Neural progenitor cell (in vitro differentiated cells): ENCODE measurements around the gene TUBB6. TPM values are rescaled to one million over a fixed set of nuclear protein-coding genes. Genes with fewer than 3 reads are reported as not detected.

ENCODE experiments used
- DNase-seq: peaks from one replicate; pipeline ENCODE4 v3.0.0-alpha.2; 2016; ENCODE audit warnings: low spot score
- H2AFZ ChIP-seq: fragments of 200-600 bp; sonication (generic); replicated peaks from 2 replicates; pipeline ENCODE4 v1.6.1; 2016; ENCODE audit warnings: antibody characterized with exemption
- H3F3A ChIP-seq: fragments of 200-600 bp; sonication (generic); 2 replicates; pipeline ENCODE4 v1.6.1; 2016; ENCODE audit warnings: antibody characterized with exemption, low read depth
- H3K27ac ChIP-seq: fragments of 200-600 bp; sonication (generic); 2 replicates; pipeline ENCODE4 v1.5.1; 2016; ENCODE audit warnings: mild to moderate bottlenecking
- H3K27me3 ChIP-seq: fragments of 200-600 bp; sonication (generic); 2 replicates; pipeline ENCODE4 v1.6.1; 2016; ENCODE audit warnings: mild to moderate bottlenecking, moderate library complexity
- H3K36me3 ChIP-seq: fragments of 200-600 bp; sonication (generic); 2 replicates; pipeline ENCODE4 v1.5.1; 2016
- H3K4me1 ChIP-seq: fragments of 200-600 bp; sonication (generic); 2 replicates; pipeline ENCODE4 v1.6.1; 2016; ENCODE audit warnings: mixed run types
- H3K4me2 ChIP-seq: fragments of 200-600 bp; sonication (generic); 2 replicates; pipeline ENCODE4 v1.6.1; 2016
- H3K4me3 ChIP-seq: fragments of 200-600 bp; sonication (generic); 2 replicates; pipeline ENCODE4 v1.5.1; 2016
- H3K79me2 ChIP-seq: fragments of 200-600 bp; sonication (generic); 2 replicates; pipeline ENCODE4 v1.6.1; 2016; ENCODE audit warnings: low read depth
- H3K9ac ChIP-seq: fragments of 200-600 bp; sonication (generic); 2 replicates; pipeline ENCODE4 v1.6.1; 2016
- H3K9me3 ChIP-seq: fragments of 200-600 bp; sonication (generic); 2 replicates; pipeline ENCODE4 v1.5.1; 2016; ENCODE audit warnings: low read depth
- H4K20me1 ChIP-seq: fragments of 200-600 bp; sonication (generic); 2 replicates; pipeline ENCODE4 v1.6.1; 2016; ENCODE audit warnings: low read depth
- H3K27ac Mint-ChIP-seq: 3 replicates; pipeline ENCODE4 v1.8.0; 2021; ENCODE audit warnings: mixed read lengths
- H3K27me3 Mint-ChIP-seq: 2 replicates; pipeline ENCODE4 v1.8.0; 2022; ENCODE audit warnings: low read depth, mild to moderate bottlenecking, inconsistent platforms, moderate library complexity, mixed read lengths; ENCODE audit not compliant: insufficient read depth
- H3K36me3 Mint-ChIP-seq: 3 replicates; pipeline ENCODE4 v1.8.0; 2021; ENCODE audit warnings: mixed read lengths
- H3K4me1 Mint-ChIP-seq: 3 replicates; pipeline ENCODE4 v1.8.0; 2021; ENCODE audit warnings: mixed read lengths
- H3K4me3 Mint-ChIP-seq: 3 replicates; pipeline ENCODE4 v1.8.0; 2021; ENCODE audit warnings: mild to moderate bottlenecking, moderate library complexity, mixed read lengths
- H3K9me3 Mint-ChIP-seq: 3 replicates; pipeline ENCODE4 v1.8.0; 2020; ENCODE audit warnings: mixed read lengths
- EZH2 ChIP-seq: fragments of 200-600 bp; sonication (generic); IDR thresholded peaks from 2 replicates; pipeline ENCODE4 v1.6.1; 2017; ENCODE audit warnings: antibody characterized with exemption, mild to moderate bottlenecking, moderate library complexity
- EZH2phosphoT487 ChIP-seq: fragments of 200-600 bp; sonication (generic); IDR thresholded peaks from 2 replicates; pipeline ENCODE4 v1.6.1; 2017; ENCODE audit warnings: antibody characterized with exemption
- total RNA-seq: library from RNA; depleted of rRNA; stranded (reverse); fragments of >200 nt; gene quantifications from 2 replicates; pipeline ENCODE4 v1.2.3, GENCODE V29; 2015; ENCODE audit warnings: low replicate concordance
- TF ChIP-seq, protein P1 (sequence below): fragments of 200-600 bp; sonication (generic); IDR thresholded peaks from 2 replicates; pipeline ENCODE4 v1.5.1; 2017; ENCODE audit warnings: antibody characterized with exemption, mild to moderate bottlenecking

The TUBB6 gene
- total RNA-seq, 1 donor from 2014 or later = 92.7 TPM

DNA sequence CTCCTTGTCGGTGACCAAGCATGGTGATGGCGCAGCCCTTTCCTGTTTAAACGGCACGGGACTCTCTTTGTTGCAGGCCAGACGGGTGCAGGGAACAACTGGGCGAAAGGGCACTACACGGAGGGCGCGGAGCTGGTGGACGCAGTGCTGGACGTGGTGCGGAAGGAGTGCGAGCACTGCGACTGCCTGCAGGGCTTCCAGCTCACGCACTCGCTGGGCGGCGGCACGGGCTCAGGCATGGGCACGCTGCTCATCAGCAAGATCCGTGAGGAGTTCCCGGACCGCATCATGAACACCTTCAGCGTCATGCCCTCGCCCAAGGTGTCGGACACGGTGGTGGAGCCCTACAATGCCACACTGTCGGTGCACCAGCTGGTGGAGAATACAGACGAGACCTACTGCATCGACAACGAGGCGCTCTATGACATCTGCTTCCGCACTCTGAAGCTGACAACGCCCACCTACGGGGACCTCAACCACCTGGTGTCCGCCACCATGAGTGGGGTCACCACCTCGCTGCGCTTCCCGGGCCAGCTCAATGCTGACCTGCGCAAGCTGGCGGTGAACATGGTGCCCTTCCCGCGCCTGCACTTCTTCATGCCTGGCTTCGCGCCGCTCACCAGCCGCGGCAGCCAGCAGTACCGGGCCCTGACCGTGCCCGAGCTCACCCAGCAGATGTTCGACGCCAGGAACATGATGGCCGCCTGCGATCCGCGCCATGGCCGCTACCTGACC, 17.1 kb downstream of the TUBB6 start:
- Mint-ChIP-seq H3K27me3 (no peaks in the 10 kb centered on the region), H3K9me3 (no peaks in the 10 kb centered on the region), H3K36me3 (peaks cover 50% of the 10 kb centered on the region), H3K4me3 (no peak overlapping the region), H3K27ac (no peak overlapping the region), H3K4me1 (peaks cover 11% of the 10 kb centered on the region)
- H2AFZ ChIP-seq = no peak overlapping the region
- TF ChIP-seq, protein P1, sequence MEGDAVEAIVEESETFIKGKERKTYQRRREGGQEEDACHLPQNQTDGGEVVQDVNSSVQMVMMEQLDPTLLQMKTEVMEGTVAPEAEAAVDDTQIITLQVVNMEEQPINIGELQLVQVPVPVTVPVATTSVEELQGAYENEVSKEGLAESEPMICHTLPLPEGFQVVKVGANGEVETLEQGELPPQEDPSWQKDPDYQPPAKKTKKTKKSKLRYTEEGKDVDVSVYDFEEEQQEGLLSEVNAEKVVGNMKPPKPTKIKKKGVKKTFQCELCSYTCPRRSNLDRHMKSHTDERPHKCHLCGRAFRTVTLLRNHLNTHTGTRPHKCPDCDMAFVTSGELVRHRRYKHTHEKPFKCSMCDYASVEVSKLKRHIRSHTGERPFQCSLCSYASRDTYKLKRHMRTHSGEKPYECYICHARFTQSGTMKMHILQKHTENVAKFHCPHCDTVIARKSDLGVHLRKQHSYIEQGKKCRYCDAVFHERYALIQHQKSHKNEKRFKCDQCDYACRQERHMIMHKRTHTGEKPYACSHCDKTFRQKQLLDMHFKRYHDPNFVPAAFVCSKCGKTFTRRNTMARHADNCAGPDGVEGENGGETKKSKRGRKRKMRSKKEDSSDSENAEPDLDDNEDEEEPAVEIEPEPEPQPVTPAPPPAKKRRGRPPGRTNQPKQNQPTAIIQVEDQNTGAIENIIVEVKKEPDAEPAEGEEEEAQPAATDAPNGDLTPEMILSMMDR = no peak
- no peak for TF ChIP-seq EZH2
- TF ChIP-seq EZH2phosphoT487 = no peak
- DNase-seq = no peak
- H3K9ac ChIP-seq = no peak overlapping the region
- H3K27me3 ChIP-seq = no peaks in the 10 kb centered on the region
- H3K4me1 ChIP-seq = no peaks in the 10 kb centered on the region
- peaks cover 19% of the 10 kb centered on the region for H3F3A ChIP-seq
- no peaks in the 10 kb centered on the region for H3K9me3 ChIP-seq
- peaks cover 5% of the 10 kb centered on the region for H3K36me3 ChIP-seq
- no peaks in the 10 kb centered on the region for H3K79me2 ChIP-seq
- no peak overlapping the region for H3K4me2 ChIP-seq
- no peak overlapping the region for H3K27ac ChIP-seq
- no peak overlapping the region for H3K4me3 ChIP-seq
- peaks cover 6% of the 10 kb centered on the region for H4K20me1 ChIP-seq

DNA sequence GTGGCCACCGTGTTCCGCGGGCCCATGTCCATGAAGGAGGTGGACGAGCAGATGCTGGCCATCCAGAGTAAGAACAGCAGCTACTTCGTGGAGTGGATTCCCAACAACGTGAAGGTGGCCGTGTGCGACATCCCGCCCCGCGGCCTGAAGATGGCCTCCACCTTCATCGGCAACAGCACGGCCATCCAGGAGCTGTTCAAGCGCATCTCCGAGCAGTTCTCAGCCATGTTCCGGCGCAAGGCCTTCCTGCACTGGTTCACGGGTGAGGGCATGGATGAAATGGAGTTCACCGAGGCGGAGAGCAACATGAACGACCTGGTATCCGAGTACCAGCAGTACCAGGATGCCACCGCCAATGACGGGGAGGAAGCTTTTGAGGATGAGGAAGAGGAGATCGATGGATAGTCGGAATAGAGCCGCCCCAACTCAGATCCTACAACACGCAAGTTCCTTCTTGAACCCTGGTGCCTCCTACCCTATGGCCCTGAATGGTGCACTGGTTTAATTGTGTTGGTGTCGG, 17.7 kb downstream of the TUBB6 start:
- Histone ChIP-seq H3K79me2 (no peaks in the 10 kb centered on the region), H3K27me3 (no peaks in the 10 kb centered on the region), H3F3A (peaks cover 18% of the 10 kb centered on the region), H3K4me3 (no peak overlapping the region), H3K4me2 (no peak overlapping the region), H3K36me3 (peaks cover 5% of the 10 kb centered on the region), H3K9ac (no peak overlapping the region), H2AFZ (no peak overlapping the region), H3K9me3 (no peaks in the 10 kb centered on the region), H3K27ac (no peak overlapping the region), H4K20me1 (peaks cover 6% of the 10 kb centered on the region), H3K4me1 (no peaks in the 10 kb centered on the region)
- H3K9me3 Mint-ChIP-seq = no peaks in the 10 kb centered on the region
- no peak for DNase-seq
- TF ChIP-seq EZH2phosphoT487 (no peak), EZH2 (no peak)
- TF ChIP-seq, protein P1 = no peak
- H3K36me3 Mint-ChIP-seq = peaks cover 45% of the 10 kb centered on the region
- H3K27ac Mint-ChIP-seq = no peak overlapping the region
- H3K4me1 Mint-ChIP-seq = peaks cover 11% of the 10 kb centered on the region
- H3K27me3 Mint-ChIP-seq = peaks cover under 1% of the 10 kb centered on the region
- H3K4me3 Mint-ChIP-seq = no peak overlapping the region

DNA sequence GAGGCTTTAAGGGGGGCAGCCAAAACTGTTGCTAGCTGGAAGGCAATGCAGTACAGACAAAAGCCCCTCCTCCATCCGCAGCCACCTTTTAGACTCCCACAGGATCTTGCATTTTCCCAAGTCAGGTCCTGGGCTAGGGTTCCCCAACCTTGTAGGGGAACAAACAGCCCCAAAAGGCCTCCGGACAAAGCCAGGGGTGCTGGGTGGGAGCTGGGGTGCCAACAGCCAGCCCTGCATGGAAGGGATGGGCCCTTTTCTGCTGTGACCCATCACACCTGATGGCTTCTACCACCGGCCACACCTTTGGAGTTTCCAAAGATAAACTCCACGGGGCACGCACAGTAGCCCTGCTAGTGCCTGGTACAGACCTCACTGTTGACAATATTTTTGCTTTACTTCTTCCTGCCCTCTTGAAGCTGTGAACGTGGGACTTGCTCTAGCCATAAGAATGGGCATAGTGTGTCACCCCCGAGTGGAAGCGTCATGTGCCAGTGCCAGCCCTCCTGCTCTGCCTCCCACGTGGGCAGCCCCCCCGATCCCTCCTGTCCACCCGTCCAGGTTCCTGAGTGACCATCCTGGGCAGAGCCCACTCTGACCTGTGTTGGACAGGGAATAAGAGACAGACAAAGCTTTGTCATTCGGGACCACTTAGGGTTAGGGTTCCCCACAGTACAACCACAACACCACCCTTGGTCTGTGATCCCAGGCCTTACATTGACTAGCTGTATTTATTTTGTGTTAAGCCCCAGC, 18.8 kb downstream of the TUBB6 start:
- Histone ChIP-seq H3K4me3 (no peak overlapping the region), H3K9ac (no peak overlapping the region), H3K9me3 (no peaks in the 10 kb centered on the region), H4K20me1 (peaks cover 6% of the 10 kb centered on the region), H3K4me2 (no peak overlapping the region), H3K27ac (no peak overlapping the region), H3F3A (peaks cover 14% of the 10 kb centered on the region), H3K36me3 (peaks cover 5% of the 10 kb centered on the region), H2AFZ (no peak overlapping the region), H3K4me1 (no peaks in the 10 kb centered on the region), H3K79me2 (no peaks in the 10 kb centered on the region), H3K27me3 (no peaks in the 10 kb centered on the region)
- no peak overlapping the region for H3K27ac Mint-ChIP-seq
- H3K36me3 Mint-ChIP-seq = peaks cover 42% of the 10 kb centered on the region
- DNase-seq = no peak
- peak overlapping the region; percentile 38 for H3K4me3 Mint-ChIP-seq
- H3K27me3 Mint-ChIP-seq = peaks cover 4% of the 10 kb centered on the region
- no peaks in the 10 kb centered on the region for H3K9me3 Mint-ChIP-seq
- TF ChIP-seq EZH2 (no peak), EZH2phosphoT487 (no peak)
- TF ChIP-seq, protein P1 = no peak
- peaks cover 4% of the 10 kb centered on the region for H3K4me1 Mint-ChIP-seq
